ENCODE measurements around the gene TIFAB.

Gene TIFAB

DNA sequence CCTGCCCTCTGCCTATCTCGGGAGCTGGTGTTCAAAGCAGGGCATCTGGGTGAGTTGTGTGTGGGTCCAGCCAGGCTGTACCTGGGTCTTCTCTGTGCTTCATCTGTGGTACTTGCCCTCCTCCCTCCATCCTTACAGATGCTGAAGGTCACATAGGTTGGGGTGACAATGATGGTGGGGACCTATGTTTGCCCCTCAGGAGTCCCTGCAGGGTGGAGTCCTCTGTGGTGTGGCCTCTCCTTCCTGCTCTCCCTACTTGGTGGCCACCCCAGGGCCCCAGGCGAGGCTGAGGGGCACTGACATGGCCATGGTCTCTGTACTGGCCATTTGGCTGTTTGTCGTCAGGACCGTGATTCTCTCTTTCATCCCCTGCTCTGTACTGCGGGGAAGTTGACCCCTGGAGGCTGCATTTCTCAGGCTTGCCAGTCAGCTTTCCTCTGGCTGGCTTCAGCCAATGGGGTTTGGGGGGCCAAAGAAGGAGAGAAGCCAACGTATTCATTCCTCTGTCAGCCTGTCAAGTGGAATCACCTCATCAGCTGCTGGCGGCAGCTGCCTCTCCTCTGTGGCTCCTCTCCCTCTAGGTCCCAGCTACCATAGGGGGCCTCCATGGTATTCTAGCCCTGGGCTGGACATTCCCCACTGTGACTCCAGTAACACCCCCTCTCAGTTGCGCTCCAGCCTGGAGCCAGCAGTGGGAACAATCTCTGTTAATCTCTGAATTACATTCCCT lies 9.6 kb downstream of the TIFAB start:
- no peak overlapping the region for H3K14ac ChIP-seq (ENCODE audit: low read length)
- DNase-seq = peak in 1 of 2 donors; percentile 37
- H2AK5ac ChIP-seq (ENCODE audit: low read length) = no peak overlapping the region
- H3K79me1 ChIP-seq (ENCODE audit: low read length) = peaks cover 3% of the 10 kb centered on the region
- H3K18ac ChIP-seq (ENCODE audit: low read length) = no peak overlapping the region
- H2BK5ac ChIP-seq (ENCODE audit: low read depth, low read length, poor library complexity) = no peak overlapping the region
- H3K23ac ChIP-seq (ENCODE audit: low read length) = no peak overlapping the region
- H3K36me3 ChIP-seq (ENCODE audit: control insufficient read depth in 1 of 2, insufficient read depth in 2 of 2, low read length in 2 of 2) = no peaks in the 10 kb centered on the region
- H3K9me3 ChIP-seq (ENCODE audit: insufficient read depth, low read depth, low read length) = no peaks in the 10 kb centered on the region
- no peak overlapping the region for H3K4ac ChIP-seq (ENCODE audit: low read depth, low read length)
- H3K9ac ChIP-seq (ENCODE audit: low read length) = no peak overlapping the region
- peaks cover 24 to 29% of the 10 kb centered on the region in 2 experiments for H3K4me1 ChIP-seq (ENCODE audit: control insufficient read depth in 1 of 2, insufficient read depth in 2 of 2, low read length in 2 of 2)
- no peaks in the 10 kb centered on the region for H3K79me2 ChIP-seq (ENCODE audit: control insufficient read depth, insufficient read depth, low read length, poor library complexity)
- H3K27ac ChIP-seq (ENCODE audit: low read depth, low read length) = no peak overlapping the region
- H2BK12ac ChIP-seq (ENCODE audit: low read length) = no peak overlapping the region
- H2BK120ac ChIP-seq (ENCODE audit: insufficient read depth, low read length, poor library complexity) = no peak overlapping the region
- no peaks in the 10 kb centered on the region for H3K27me3 ChIP-seq (ENCODE audit: insufficient read depth, low read length)
- no peak overlapping the region for H4K8ac ChIP-seq (ENCODE audit: low read depth, low read length)
- no peak overlapping the region for H3K4me2 ChIP-seq (ENCODE audit: low read length)
- H4K91ac ChIP-seq (ENCODE audit: low read depth, low read length) = no peak overlapping the region
- peak overlapping the region; percentile 4 for H3K4me3 ChIP-seq (ENCODE audit: low read depth, low read length)
- H2AFZ ChIP-seq (ENCODE audit: insufficient read depth, low read length, poor library complexity) = no peak overlapping the region
- WGBS (ENCODE audit: extremely low coverage, insufficient coverage, insufficient read length) = no CpG with 5 or more reads among the region's 8 CpGs
- no peak overlapping the region for H4K12ac ChIP-seq (ENCODE audit: low read depth, low read length)

DNA sequence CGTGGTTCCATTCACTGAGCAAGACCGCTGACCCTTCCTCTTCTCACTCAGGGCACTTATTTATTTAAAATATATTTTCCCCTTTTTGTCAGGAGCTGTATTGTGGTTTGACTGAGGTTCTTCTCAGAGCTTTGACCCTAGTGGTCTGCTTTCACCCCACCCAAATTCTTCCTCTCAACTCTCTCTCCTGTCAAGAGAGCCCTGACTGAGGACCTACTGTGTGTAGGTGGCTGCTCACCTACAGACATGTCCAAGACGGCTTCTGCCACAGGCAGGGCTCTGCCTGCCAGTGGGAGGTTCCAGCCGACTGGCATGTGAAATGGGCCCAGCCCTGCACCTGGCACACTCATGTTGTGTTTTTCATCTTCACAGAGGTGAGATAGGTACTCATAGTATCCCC lies 10.2 kb downstream of the TIFAB start:
- H3K79me1 ChIP-seq (ENCODE audit: low read length) = peaks cover 3% of the 10 kb centered on the region
- H3K4ac ChIP-seq (ENCODE audit: low read depth, low read length) = no peak overlapping the region
- H3K27me3 ChIP-seq (ENCODE audit: insufficient read depth, low read length) = no peaks in the 10 kb centered on the region
- no peak overlapping the region for H2BK12ac ChIP-seq (ENCODE audit: low read length)
- H4K91ac ChIP-seq (ENCODE audit: low read depth, low read length) = no peak overlapping the region
- no peaks in the 10 kb centered on the region for H3K36me3 ChIP-seq (ENCODE audit: control insufficient read depth in 1 of 2, insufficient read depth in 2 of 2, low read length in 2 of 2)
- no peak overlapping the region for H3K23ac ChIP-seq (ENCODE audit: low read length)
- H4K12ac ChIP-seq (ENCODE audit: low read depth, low read length) = no peak overlapping the region
- WGBS (ENCODE audit: extremely low coverage, insufficient coverage, insufficient read length) = no CpG with 5 or more reads among the region's 4 CpGs
- no peak overlapping the region for H4K8ac ChIP-seq (ENCODE audit: low read depth, low read length)
- H3K14ac ChIP-seq (ENCODE audit: low read length) = no peak overlapping the region
- H3K9ac ChIP-seq (ENCODE audit: low read length) = no peak overlapping the region
- H2AFZ ChIP-seq (ENCODE audit: insufficient read depth, low read length, poor library complexity) = no peak overlapping the region
- H3K18ac ChIP-seq (ENCODE audit: low read length) = no peak overlapping the region
- no peak overlapping the region for H2BK120ac ChIP-seq (ENCODE audit: insufficient read depth, low read length, poor library complexity)
- no peak overlapping the region for H2BK5ac ChIP-seq (ENCODE audit: low read depth, low read length, poor library complexity)
- DNase-seq = no peak
- H3K79me2 ChIP-seq (ENCODE audit: control insufficient read depth, insufficient read depth, low read length, poor library complexity) = no peaks in the 10 kb centered on the region
- peaks cover 29 to 33% of the 10 kb centered on the region in 2 experiments for H3K4me1 ChIP-seq (ENCODE audit: control insufficient read depth in 1 of 2, insufficient read depth in 2 of 2, low read length in 2 of 2)
- H3K9me3 ChIP-seq (ENCODE audit: insufficient read depth, low read depth, low read length) = no peaks in the 10 kb centered on the region
- H3K4me2 ChIP-seq (ENCODE audit: low read length) = no peak overlapping the region
- H2AK5ac ChIP-seq (ENCODE audit: low read length) = no peak overlapping the region
- no peak overlapping the region for H3K4me3 ChIP-seq (ENCODE audit: low read depth, low read length)
- H3K27ac ChIP-seq (ENCODE audit: low read depth, low read length) = no peak overlapping the region

DNA sequence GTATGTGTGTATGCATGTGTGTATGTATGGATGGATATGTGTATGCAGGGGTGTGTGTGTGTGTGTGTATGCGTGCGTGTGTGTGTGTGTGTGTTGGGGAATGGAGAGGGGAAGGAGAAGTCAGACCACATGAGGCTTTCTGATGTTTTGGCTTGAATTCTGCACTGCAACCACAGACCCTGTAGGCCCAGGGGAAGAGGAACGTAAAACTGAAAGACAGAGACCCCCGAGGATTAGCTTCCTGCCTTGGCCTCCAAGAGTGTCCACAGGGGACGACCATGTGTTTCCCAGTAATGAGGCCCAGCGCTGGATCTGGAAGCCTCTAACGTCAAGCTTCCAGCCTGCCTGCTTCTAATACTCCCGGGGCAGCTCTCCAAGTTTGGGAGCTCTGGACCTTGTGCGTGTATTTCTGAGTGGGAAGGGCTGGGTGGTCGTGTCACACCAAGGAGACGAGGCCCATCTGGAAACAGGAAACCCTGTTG lies 10.8 kb downstream of the TIFAB start:
- Histone ChIP-seq H3K9me3 (ENCODE audit: insufficient read depth, low read depth, low read length) (no peaks in the 10 kb centered on the region), H3K4me3 (ENCODE audit: low read depth, low read length) (no peak overlapping the region), H4K91ac (ENCODE audit: low read depth, low read length) (no peak overlapping the region), H4K8ac (ENCODE audit: low read depth, low read length) (no peak overlapping the region), H3K23ac (ENCODE audit: low read length) (no peak overlapping the region), H3K4me2 (ENCODE audit: low read length) (no peak overlapping the region), H2AK5ac (ENCODE audit: low read length) (no peak overlapping the region), H3K4me1 (ENCODE audit: control insufficient read depth in 1 of 2, insufficient read depth in 2 of 2, low read length in 2 of 2) (peaks cover 32 to 37% of the 10 kb centered on the region in 2 experiments), H3K9ac (ENCODE audit: low read length) (no peak overlapping the region), H3K27ac (ENCODE audit: low read depth, low read length) (no peak overlapping the region), H3K36me3 (ENCODE audit: control insufficient read depth in 1 of 2, insufficient read depth in 2 of 2, low read length in 2 of 2) (no peaks in the 10 kb centered on the region), H2BK5ac (ENCODE audit: low read depth, low read length, poor library complexity) (no peak overlapping the region), H3K14ac (ENCODE audit: low read length) (no peak overlapping the region), H3K18ac (ENCODE audit: low read length) (no peak overlapping the region), H4K12ac (ENCODE audit: low read depth, low read length) (no peak overlapping the region), H3K79me1 (ENCODE audit: low read length) (peaks cover 5% of the 10 kb centered on the region), H3K4ac (ENCODE audit: low read depth, low read length) (no peak overlapping the region), H2AFZ (ENCODE audit: insufficient read depth, low read length, poor library complexity) (no peak overlapping the region), H3K27me3 (ENCODE audit: insufficient read depth, low read length) (no peaks in the 10 kb centered on the region), H2BK12ac (ENCODE audit: low read length) (no peak overlapping the region), H3K79me2 (ENCODE audit: control insufficient read depth, insufficient read depth, low read length, poor library complexity) (no peaks in the 10 kb centered on the region), H2BK120ac (ENCODE audit: insufficient read depth, low read length, poor library complexity) (no peak overlapping the region)
- no CpG with 5 or more reads among the region's 11 CpGs for WGBS (ENCODE audit: extremely low coverage, insufficient coverage, insufficient read length)
- no peak for DNase-seq

DNA sequence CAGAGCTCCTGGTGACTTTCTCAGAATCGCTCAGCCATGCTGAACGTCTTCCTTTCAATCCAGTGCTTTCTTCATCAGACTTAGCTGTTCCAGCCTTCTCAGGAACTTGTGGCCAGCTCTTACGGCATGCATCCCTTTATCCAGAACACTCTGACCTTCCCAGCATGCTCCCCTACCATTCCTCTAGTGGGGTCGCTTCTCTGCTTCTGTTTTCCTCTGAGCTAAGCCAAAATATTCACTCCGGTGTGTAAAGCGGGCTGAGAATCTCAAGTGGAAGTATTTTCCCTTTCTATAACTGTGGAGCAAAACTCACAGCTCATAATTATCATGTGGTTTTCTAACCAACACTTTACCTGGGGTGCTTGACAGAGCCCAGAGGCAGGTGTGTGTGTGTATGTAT lies 11.2 kb downstream of the TIFAB start:
- Histone ChIP-seq H2BK12ac (ENCODE audit: low read length) (no peak overlapping the region), H3K23ac (ENCODE audit: low read length) (no peak overlapping the region), H4K12ac (ENCODE audit: low read depth, low read length) (no peak overlapping the region), H4K8ac (ENCODE audit: low read depth, low read length) (no peak overlapping the region), H3K9me3 (ENCODE audit: insufficient read depth, low read depth, low read length) (no peaks in the 10 kb centered on the region), H3K18ac (ENCODE audit: low read length) (no peak overlapping the region), H2AK5ac (ENCODE audit: low read length) (no peak overlapping the region), H3K9ac (ENCODE audit: low read length) (no peak overlapping the region), H3K79me2 (ENCODE audit: control insufficient read depth, insufficient read depth, low read length, poor library complexity) (no peaks in the 10 kb centered on the region), H3K36me3 (ENCODE audit: control insufficient read depth in 1 of 2, insufficient read depth in 2 of 2, low read length in 2 of 2) (no peaks in the 10 kb centered on the region), H3K14ac (ENCODE audit: low read length) (no peak overlapping the region), H4K91ac (ENCODE audit: low read depth, low read length) (no peak overlapping the region), H3K4ac (ENCODE audit: low read depth, low read length) (no peak overlapping the region), H3K4me1 (ENCODE audit: control insufficient read depth in 1 of 2, insufficient read depth in 2 of 2, low read length in 2 of 2) (peaks cover 29 to 33% of the 10 kb centered on the region in 2 experiments), H3K4me2 (ENCODE audit: low read length) (no peak overlapping the region), H3K27me3 (ENCODE audit: insufficient read depth, low read length) (no peaks in the 10 kb centered on the region), H2AFZ (ENCODE audit: insufficient read depth, low read length, poor library complexity) (no peak overlapping the region), H2BK5ac (ENCODE audit: low read depth, low read length, poor library complexity) (no peak overlapping the region), H3K4me3 (ENCODE audit: low read depth, low read length) (no peak overlapping the region), H2BK120ac (ENCODE audit: insufficient read depth, low read length, poor library complexity) (no peak overlapping the region), H3K27ac (ENCODE audit: low read depth, low read length) (no peak overlapping the region), H3K79me1 (ENCODE audit: low read length) (peaks cover 5% of the 10 kb centered on the region)
- no peak for DNase-seq
- WGBS (ENCODE audit: extremely low coverage, insufficient coverage, insufficient read length) = no CpG with 5 or more reads among the region's 6 CpGs
